ENCODE measurements around the gene DNAJB4.

Gene DNAJB4

DNA sequence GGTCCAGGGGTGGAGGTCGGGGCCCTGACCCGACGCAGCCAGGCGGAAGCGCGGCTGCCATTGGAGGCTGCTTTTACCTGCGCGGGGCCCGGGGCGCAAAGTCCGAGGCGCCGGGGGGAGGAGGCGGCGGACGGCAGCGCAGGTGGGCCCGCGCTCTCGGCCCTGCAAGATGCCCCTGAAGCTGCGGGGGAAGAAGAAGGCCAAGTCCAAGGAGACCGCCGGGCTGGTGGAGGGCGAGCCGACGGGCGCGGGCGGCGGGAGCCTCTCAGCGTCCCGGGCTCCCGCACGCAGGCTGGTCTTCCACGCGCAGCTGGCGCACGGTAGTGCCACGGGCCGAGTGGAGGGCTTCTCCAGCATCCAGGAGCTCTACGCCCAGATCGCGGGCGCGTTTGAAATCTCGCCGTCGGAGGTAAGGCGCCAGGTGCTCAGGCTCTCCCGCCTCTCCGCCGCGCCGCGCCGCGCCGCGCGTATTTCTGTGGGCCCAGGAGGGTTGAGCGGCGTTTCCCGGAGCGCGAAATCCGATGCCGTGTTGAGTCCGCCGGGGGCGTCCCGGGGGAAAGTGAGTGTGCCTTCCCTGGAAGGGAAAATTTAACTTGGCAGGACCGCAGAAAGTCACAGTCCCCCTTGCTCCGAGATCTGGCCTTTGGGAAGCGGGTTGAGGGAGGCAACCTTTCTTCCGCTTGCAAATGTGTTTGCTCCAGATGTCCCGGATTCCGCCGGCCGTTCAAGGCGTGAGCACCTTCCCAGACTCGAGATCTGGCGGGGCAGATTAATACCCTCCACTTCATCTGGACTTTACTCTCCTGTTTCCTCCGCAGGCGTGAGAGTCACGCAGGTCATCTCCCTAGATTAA lies 41.4 kb downstream of the DNAJB4 start, which contains the start of gene GIPC2:
Gene GIPC2 (plus strand): TSS at position 41 of the 853 bp plus-strand sequence. CDS start 129 bp downstream, at position 170.
- no peak for DNase-seq (ENCODE audit: extremely low read depth, low read depth)
- TF ChIP-seq, protein P1, sequence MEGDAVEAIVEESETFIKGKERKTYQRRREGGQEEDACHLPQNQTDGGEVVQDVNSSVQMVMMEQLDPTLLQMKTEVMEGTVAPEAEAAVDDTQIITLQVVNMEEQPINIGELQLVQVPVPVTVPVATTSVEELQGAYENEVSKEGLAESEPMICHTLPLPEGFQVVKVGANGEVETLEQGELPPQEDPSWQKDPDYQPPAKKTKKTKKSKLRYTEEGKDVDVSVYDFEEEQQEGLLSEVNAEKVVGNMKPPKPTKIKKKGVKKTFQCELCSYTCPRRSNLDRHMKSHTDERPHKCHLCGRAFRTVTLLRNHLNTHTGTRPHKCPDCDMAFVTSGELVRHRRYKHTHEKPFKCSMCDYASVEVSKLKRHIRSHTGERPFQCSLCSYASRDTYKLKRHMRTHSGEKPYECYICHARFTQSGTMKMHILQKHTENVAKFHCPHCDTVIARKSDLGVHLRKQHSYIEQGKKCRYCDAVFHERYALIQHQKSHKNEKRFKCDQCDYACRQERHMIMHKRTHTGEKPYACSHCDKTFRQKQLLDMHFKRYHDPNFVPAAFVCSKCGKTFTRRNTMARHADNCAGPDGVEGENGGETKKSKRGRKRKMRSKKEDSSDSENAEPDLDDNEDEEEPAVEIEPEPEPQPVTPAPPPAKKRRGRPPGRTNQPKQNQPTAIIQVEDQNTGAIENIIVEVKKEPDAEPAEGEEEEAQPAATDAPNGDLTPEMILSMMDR (IDR thresholded peaks at IDR 0.05; ENCODE audit: low read depth, low read length), result no peak

DNA sequence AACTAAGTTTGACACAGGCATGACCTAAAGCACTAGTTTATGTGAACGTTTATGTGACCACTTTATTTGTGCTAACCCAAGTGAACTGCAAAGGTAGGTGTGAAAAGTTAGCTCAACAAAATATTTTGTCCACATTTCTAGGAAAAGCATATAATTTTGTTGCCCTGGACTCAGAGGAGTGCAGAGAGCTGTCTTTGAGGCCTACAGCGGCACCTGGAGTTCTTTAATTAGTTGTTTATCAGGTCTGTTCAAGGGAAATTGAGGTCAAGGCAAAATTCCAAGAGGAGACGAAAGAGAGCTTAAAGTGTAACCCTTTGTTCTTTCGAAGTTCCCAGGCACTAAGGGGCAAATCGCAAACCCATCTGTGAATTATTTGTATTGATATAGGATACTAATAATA lies 42.4 kb downstream of the DNAJB4 start:
- TF ChIP-seq, protein P1 (IDR thresholded peaks at IDR 0.05; ENCODE audit: low read depth, low read length), result no peak
- no peak for DNase-seq (ENCODE audit: extremely low read depth, low read depth)

DNA sequence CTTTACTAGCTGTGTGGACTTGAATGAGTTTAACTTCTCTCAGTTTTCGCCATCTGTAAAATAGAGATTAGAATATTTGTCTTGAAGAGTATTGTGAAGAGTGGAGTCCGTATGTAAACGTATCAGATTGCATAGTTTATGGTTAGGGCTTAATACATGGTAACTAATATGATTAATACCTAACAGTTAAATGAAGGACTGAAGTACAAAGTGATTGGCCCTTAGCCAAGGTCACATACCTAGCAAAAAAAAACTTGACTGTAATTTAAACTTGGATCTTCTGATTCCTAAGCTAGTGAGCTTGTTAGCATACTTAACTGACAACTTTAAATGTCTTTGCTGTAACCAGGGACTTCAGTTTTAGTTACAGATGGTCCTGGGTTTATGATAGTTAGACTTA lies 42.9 kb downstream of the DNAJB4 start:
- TF ChIP-seq, protein P1 (IDR thresholded peaks at IDR 0.05; ENCODE audit: low read depth, low read length), result no peak
- DNase-seq (ENCODE audit: extremely low read depth, low read depth), result no peak

DNA sequence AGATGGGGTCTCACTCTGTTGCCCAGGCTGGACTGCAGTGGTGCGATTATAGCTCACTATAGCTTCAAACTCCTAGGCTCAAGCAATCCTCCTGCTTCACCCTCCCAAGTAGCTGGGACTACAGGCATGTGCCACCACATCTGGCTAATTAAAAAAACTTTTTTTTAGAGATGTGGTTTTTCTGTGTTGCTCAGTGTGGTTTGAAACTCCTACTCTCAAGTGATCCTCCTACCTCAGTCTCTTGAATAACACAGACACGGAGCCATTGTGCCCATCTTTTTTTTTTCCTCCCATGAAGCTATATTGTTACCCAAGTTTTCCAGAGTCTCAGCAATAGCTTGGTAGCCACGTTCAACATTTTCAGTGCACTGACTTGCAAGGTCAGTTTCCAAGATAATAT lies 43.7 kb downstream of the DNAJB4 start:
- no peak for DNase-seq (ENCODE audit: extremely low read depth, low read depth)
- TF ChIP-seq, protein P1 (IDR thresholded peaks at IDR 0.05; ENCODE audit: low read depth, low read length), result no peak

DNA sequence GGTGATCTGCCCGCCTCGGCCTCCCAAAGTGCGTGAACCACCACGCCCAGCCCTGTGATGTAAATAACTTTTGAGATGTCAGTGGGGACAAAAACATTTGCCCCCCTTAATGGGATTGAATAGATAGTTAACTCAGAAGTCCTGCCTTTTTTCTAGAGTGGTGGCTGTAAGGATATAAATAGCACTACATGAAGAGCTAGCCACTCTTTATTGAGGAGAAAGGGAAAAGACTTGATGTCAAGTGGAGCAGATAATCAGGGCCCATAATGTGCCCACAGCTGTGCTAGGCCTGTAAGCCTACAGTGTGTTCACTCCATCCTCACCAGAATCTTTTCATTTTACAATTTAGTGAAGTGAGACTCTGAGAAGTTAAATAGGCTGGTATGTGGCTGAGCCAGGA lies 44.7 kb downstream of the DNAJB4 start:
- DNase-seq (ENCODE audit: extremely low read depth, low read depth), result no peak
- TF ChIP-seq, protein P1 (IDR thresholded peaks at IDR 0.05; ENCODE audit: low read depth, low read length), result no peak

DNA sequence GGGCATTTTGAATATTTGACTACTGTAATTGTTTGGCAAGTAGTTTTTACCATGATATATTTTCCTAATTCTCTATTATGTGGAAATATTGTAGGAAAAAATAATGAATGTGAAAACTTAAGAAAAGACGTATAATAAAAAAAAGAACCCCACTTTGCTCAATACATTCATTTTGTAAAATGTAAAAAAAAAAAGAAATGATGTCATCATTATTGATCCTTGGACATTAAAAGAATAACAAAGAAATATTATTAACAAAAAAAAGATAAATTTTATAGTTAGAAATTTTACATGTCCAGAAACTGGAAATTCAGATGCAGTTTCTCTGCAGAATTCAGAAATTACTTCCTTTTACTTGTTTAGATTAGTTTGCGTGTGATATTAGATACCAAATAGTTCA lies 46.3 kb downstream of the DNAJB4 start:
- TF ChIP-seq, protein P1 (IDR thresholded peaks at IDR 0.05; ENCODE audit: low read depth, low read length), result no peak
- DNase-seq (ENCODE audit: extremely low read depth, low read depth), result no peak

DNA sequence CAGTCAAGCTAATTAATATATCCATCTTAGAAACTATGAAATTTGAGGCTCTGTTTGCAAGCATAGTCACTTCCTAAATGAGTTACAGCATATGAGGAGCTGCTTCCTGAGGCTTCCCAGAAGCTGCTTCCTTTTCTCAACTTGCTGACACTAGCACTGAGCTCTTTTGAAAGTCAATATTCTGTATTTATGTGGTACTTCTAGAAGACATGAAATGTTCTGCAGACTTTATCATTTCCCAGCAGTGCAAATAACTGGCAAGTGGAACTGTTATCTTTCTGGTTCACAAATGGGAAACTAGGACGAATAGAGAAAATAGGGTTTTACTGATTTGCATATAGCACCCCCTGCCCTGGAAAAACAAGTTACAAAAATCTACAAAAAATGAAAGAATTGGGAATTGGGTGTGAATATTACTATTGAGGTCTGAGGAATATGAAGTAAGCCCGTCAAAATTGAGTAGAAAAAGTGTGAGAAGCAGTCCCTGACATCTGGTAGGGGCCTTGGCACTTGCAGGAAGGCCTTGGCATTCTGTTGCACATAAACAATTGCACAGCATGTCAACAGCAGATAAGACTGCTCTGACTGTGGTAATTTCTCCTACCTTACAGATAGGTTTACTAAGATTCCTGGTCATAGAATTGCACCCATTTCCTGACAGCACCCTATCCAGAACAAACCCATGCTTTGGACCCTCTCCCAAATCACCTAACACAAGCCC lies 48.1 kb downstream of the DNAJB4 start:
- no peak for DNase-seq (ENCODE audit: extremely low read depth, low read depth)
- TF ChIP-seq, protein P1 (IDR thresholded peaks at IDR 0.05; ENCODE audit: low read depth, low read length), result no peak
